Osteocyte (in vitro differentiated cells): ENCODE measurements around the gene ANKRD10. TPM values are rescaled to one million over a fixed set of nuclear protein-coding genes. Genes with fewer than 3 reads are reported as not detected.

Source experiments
- DNase-seq: peaks from one replicate; pipeline ENCODE4 v3.0.0; 2021; ENCODE audit warnings: mixed read lengths; ENCODE audit not compliant: unreplicated experiment; ENCODE audit errors: extremely low spot score
- H3K27ac Mint-ChIP-seq: one replicate; pipeline ENCODE4 v1.8.0; 2021; ENCODE audit warnings: mild to moderate bottlenecking, mixed read lengths; ENCODE audit not compliant: unreplicated experiment
- H3K27me3 Mint-ChIP-seq: one replicate; pipeline ENCODE4 v1.8.0; 2021; ENCODE audit warnings: mixed read lengths; ENCODE audit not compliant: unreplicated experiment
- H3K36me3 Mint-ChIP-seq: one replicate; pipeline ENCODE4 v1.8.0; 2021; ENCODE audit warnings: mixed read lengths; ENCODE audit not compliant: unreplicated experiment
- H3K4me1 Mint-ChIP-seq: one replicate; pipeline ENCODE4 v1.8.0; 2021; ENCODE audit warnings: mixed read lengths; ENCODE audit not compliant: unreplicated experiment
- H3K4me3 Mint-ChIP-seq: one replicate; pipeline ENCODE4 v1.8.0; 2021; ENCODE audit warnings: mild to moderate bottlenecking, moderate library complexity, mixed read lengths; ENCODE audit not compliant: unreplicated experiment
- H3K9me3 Mint-ChIP-seq: one replicate; pipeline ENCODE4 v1.8.0; 2021; ENCODE audit warnings: mixed read lengths; ENCODE audit not compliant: unreplicated experiment
- total RNA-seq: library from RNA; stranded (reverse); gene quantifications from 2 replicates; pipeline ENCODE4 v1.2.1, GENCODE V29; 2021
- TF ChIP-seq, protein P1 (sequence below): fragments of 200-600 bp; sonication (generic); IDR thresholded peaks from 2 replicates; pipeline ENCODE4 v1.5.0; 2021; ENCODE audit warnings: antibody characterized with exemption, mild to moderate bottlenecking, moderate library complexity

ANKRD10 gene
- total RNA-seq, 1 donor from 2014 or later: 257 TPM

DNA sequence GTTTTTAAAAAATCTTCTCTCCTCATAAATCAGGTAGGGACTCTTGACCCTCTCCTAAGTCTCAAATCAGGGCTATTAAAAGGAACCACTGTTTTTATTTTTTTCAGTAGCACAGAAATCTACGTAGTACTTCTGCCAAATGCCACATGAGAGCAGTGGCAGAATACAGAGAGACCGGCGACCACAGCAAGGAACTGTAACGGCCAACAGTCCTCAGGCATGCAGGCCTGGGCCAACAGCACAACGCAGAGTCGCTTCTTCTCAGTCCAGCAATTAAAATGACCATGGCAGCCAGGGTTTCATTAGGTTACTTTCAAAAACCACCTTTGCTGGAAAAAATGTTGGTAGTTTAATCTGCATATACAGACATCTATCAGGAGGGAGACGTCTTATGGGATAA, 34.2 kb downstream of the ANKRD10 start:
- TF ChIP-seq, protein P1, sequence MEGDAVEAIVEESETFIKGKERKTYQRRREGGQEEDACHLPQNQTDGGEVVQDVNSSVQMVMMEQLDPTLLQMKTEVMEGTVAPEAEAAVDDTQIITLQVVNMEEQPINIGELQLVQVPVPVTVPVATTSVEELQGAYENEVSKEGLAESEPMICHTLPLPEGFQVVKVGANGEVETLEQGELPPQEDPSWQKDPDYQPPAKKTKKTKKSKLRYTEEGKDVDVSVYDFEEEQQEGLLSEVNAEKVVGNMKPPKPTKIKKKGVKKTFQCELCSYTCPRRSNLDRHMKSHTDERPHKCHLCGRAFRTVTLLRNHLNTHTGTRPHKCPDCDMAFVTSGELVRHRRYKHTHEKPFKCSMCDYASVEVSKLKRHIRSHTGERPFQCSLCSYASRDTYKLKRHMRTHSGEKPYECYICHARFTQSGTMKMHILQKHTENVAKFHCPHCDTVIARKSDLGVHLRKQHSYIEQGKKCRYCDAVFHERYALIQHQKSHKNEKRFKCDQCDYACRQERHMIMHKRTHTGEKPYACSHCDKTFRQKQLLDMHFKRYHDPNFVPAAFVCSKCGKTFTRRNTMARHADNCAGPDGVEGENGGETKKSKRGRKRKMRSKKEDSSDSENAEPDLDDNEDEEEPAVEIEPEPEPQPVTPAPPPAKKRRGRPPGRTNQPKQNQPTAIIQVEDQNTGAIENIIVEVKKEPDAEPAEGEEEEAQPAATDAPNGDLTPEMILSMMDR: no peak
- Mint-ChIP-seq H3K4me3 (no peak overlapping the region), H3K27ac (no peak overlapping the region), H3K9me3 (no peaks in the 10 kb centered on the region), H3K36me3 (peaks cover 10% of the 10 kb centered on the region), H3K4me1 (peaks cover 13% of the 10 kb centered on the region), H3K27me3 (no peaks in the 10 kb centered on the region)
- DNase-seq: no peak

DNA sequence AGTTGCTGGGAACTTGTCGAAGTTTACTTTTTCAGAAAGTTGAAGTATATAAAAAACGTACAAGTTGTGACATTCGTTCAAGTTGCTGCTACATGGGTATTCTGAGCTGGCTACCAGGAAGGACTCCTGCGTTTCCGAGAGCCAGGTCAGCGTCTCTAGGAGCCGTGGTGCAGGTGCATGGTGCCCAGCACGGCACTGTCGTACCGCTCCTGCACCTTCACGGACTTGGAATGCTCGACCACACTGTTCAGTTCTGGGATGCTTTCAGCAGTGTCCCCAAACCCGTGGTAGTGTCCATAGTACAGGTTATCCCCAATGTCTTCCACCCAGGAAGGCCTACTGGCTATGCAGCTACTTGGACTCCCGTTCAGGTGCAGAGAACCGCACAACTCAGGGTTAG, 35.4 kb downstream of the ANKRD10 start:
- peaks cover 12% of the 10 kb centered on the region for H3K4me1 Mint-ChIP-seq
- no peak overlapping the region for H3K27ac Mint-ChIP-seq
- H3K27me3 Mint-ChIP-seq: no peaks in the 10 kb centered on the region
- no peak for DNase-seq
- H3K9me3 Mint-ChIP-seq: no peaks in the 10 kb centered on the region
- TF ChIP-seq, protein P1: no peak
- no peak overlapping the region for H3K4me3 Mint-ChIP-seq
- peaks cover 10% of the 10 kb centered on the region for H3K36me3 Mint-ChIP-seq

DNA sequence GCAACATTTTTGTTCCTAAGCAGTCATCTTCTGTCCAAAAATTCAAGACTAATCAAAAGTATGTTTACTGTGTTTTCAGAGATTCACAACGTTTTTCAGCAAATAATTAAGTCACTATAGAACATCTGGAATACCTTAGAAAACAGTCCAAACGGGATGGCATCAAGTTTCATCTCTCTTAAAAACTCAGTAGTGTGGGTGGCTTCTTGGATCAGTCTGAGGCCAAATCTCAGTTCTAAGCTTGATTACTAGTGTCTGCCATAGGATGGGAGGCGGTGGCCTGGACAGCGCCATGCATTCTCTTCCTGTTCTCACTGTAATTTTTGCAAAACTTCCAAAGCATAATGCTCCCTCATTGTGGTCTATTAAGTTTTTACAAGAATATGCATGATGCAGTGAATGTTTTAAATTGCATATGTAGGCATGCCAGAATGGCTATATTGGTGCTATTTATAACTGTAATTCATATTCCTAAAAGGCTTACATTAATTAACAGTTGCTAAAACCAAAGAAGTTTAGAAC, 37.1 kb downstream of the ANKRD10 start:
- Mint-ChIP-seq H3K27me3 (no peaks in the 10 kb centered on the region), H3K4me3 (no peak overlapping the region), H3K27ac (no peak overlapping the region), H3K36me3 (peaks cover 10% of the 10 kb centered on the region), H3K4me1 (peaks cover 16% of the 10 kb centered on the region), H3K9me3 (no peaks in the 10 kb centered on the region)
- TF ChIP-seq, protein P1: no peak
- DNase-seq: no peak

DNA sequence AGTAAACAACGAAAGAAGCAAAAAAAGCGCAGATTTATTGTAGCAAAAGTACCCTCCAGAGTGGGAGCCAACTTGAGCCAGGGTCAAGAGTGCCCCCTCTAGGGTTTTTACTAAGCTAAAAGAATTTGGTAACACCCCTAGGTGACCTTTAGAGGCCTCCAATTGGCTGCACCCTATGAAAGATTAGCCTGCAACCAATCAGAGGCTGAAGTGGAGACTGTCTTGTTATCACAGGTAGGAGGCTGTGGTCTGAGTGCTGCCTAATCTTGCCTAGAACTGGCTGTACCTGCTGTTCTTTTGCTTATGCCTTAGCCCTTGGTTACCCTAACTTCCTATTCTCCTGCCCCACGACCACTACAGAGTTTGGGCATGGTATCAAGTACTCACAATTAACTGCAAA, 38.3 kb downstream of the ANKRD10 start:
- TF ChIP-seq, protein P1: no peak

DNA sequence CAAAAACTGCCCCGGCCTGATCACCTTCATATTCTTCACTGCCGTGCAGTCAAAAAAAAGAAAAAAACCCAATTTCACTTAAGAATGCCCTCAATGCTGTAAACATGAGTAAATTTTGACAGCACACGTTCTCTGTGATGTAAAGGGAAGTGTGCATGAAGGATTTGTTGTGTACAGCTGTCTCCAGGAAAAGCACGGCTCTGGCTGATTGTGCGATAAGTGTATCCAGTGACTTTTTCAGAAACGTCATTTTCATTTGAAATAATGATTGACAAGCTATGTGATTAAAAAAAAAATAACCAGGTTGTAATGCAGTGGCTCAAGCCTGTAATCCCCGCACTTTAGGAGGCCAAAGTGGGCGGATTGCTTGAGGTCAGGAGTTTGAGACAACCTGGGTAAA, 39.6 kb downstream of the ANKRD10 start:
- Mint-ChIP-seq H3K27ac (peak overlapping the region; percentile 83), H3K9me3 (no peaks in the 10 kb centered on the region), H3K4me3 (no peak overlapping the region), H3K4me1 (peaks cover 35% of the 10 kb centered on the region), H3K36me3 (peaks cover 8% of the 10 kb centered on the region), H3K27me3 (no peaks in the 10 kb centered on the region)
- TF ChIP-seq, protein P1: no peak
- DNase-seq: no peak

More for the DNA sequence above, 38.3 kb downstream of the ANKRD10 start:
- Mint-ChIP-seq H3K27me3 (no peaks in the 10 kb centered on the region), H3K4me1 (peaks cover 23% of the 10 kb centered on the region), H3K27ac (no peak overlapping the region), H3K36me3 (peaks cover 8% of the 10 kb centered on the region), H3K9me3 (no peaks in the 10 kb centered on the region), H3K4me3 (no peak overlapping the region)
- no peak for DNase-seq
